Measurements from ENCODE around the gene LAIR1. TPM values are rescaled to one million over a fixed set of nuclear protein-coding genes. Genes with fewer than 3 reads are reported as not detected.
"Not testable (repeated sequence)": the region's sequence is repeated elsewhere in the genome, so short reads cannot be mapped to it uniquely, and the experiment has no call there.

Gene LAIR1
- total and polyA plus RNA-seq, 5 donors = 2.9 to 9.1 (median 7.9) TPM

GRCh38 chr19:54359149-54359820, 5.4 kb downstream of the LAIR1 start:
- H3K4me3 ChIP-seq (ENCODE audit: low read length); DNase-seq; H3K4me1 ChIP-seq (ENCODE audit: control insufficient read depth, insufficient read depth, low read length); intact Hi-C loops (cut with DNase I); H3K27me3 ChIP-seq (ENCODE audit: control insufficient read depth, insufficient read depth); H3K27ac ChIP-seq (ENCODE audit: low read length); H3K9me3 ChIP-seq (ENCODE audit: control insufficient read depth, low read length): not testable (repeated sequence)
- WGBS = 24% methylated on average over 15 of the region's 21 CpGs
- ATAC-seq = peak; percentile 37 to 62

GRCh38 chr19:54357381-54357780, 7.3 kb downstream of the LAIR1 start:
- no peak for ATAC-seq
- no peak for DNase-seq
- intact Hi-C loops (cut with DNase I) = no loop called here

GRCh38 chr19:54356444-54357056, 8.2 kb downstream of the LAIR1 start:
- 77% methylated on average over 12 of the region's 12 CpGs for WGBS
- intact Hi-C loops (cut with DNase I) = no loop called here
- Histone ChIP-seq H3K27ac (ENCODE audit: low read length) (no peak overlapping the region), H3K4me3 (ENCODE audit: low read length) (no peak overlapping the region), H3K27me3 (ENCODE audit: control insufficient read depth, insufficient read depth) (no peaks in the 10 kb centered on the region), H3K4me1 (ENCODE audit: control insufficient read depth, insufficient read depth, low read length) (no peaks in the 10 kb centered on the region), H3K9me3 (ENCODE audit: control insufficient read depth, low read length) (no peaks in the 10 kb centered on the region)
- no peak for DNase-seq
- ATAC-seq = no peak

More at GRCh38 chr19:54357381-54357780, 7.3 kb downstream of the LAIR1 start:
- H3K4me1 ChIP-seq (ENCODE audit: control insufficient read depth, insufficient read depth, low read length) = no peaks in the 10 kb centered on the region
- H3K4me3 ChIP-seq (ENCODE audit: low read length) = no peak overlapping the region
- no peak overlapping the region for H3K27ac ChIP-seq (ENCODE audit: low read length)
- WGBS = 76% methylated on average over 16 of the region's 16 CpGs
- H3K27me3 ChIP-seq (ENCODE audit: control insufficient read depth, insufficient read depth) = no peaks in the 10 kb centered on the region
- no peaks in the 10 kb centered on the region for H3K9me3 ChIP-seq (ENCODE audit: control insufficient read depth, low read length)

GRCh38 chr19:54355675-54356074, 9.1 kb downstream of the LAIR1 start:
- intact Hi-C loops (cut with DNase I) = no loop called here
- no peak overlapping the region for H3K4me3 ChIP-seq (ENCODE audit: low read length)
- H3K4me1 ChIP-seq (ENCODE audit: control insufficient read depth, insufficient read depth, low read length) = no peaks in the 10 kb centered on the region
- WGBS = 69% methylated on average over 14 of the region's 14 CpGs
- DNase-seq (no peak), ATAC-seq (no peak)
- H3K9me3 ChIP-seq (ENCODE audit: control insufficient read depth, low read length) = no peaks in the 10 kb centered on the region
- no peaks in the 10 kb centered on the region for H3K27me3 ChIP-seq (ENCODE audit: control insufficient read depth, insufficient read depth)
- H3K27ac ChIP-seq (ENCODE audit: low read length) = no peak overlapping the region

DNA sequence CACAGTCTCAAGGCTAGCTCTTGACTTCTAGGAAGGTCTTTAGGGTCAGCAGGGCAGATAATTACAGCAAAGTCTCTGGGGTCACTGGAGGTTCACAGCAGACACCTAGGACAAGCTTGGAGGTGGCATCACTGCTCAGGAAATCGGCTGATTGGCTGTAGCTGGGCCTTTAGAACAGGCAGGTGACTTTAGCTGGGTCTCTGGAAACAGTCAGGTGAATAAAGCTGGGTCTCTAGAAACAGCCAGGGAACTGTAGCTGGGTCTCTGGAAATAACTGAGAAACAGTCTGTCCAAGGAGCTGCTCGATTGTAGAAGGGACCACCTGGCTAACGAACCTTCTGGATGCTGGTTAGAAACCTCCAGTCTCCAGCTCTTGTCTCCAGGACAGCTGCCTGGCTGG, 10.0 kb downstream of the LAIR1 start:
- Histone ChIP-seq H3K27me3 (ENCODE audit: control insufficient read depth, insufficient read depth) (no peaks in the 10 kb centered on the region), H3K4me1 (ENCODE audit: control insufficient read depth, insufficient read depth, low read length) (no peaks in the 10 kb centered on the region), H3K9me3 (ENCODE audit: control insufficient read depth, low read length) (no peaks in the 10 kb centered on the region), H3K27ac (ENCODE audit: low read length) (no peak overlapping the region), H3K4me3 (ENCODE audit: low read length) (no peak overlapping the region)
- WGBS = 58% methylated on average over 3 of the region's 3 CpGs
- intact Hi-C loops (cut with DNase I) = no loop called here
- DNase-seq (no peak), ATAC-seq (no peak)

DNA sequence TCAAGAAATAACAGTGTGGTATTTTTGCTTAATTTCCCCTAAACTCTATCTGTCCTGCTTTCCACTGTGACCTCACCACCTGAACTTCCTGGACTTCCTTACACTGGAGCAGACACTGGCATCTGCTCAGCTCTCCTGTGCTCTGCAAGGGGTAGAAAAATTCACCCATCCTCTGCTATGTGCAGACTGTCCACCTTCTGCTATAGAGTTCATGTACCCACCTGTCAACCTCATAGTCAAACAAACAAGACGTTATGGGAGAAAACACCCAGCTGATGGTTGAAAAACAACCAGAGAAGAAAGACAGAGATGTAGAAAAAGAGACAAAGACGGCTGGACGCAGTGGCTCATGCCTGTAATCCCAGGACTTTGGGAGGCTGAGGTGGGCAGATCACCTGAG, 12.2 kb downstream of the LAIR1 start:
- no peak overlapping the region for H3K4me3 ChIP-seq (ENCODE audit: low read length)
- H3K4me1 ChIP-seq (ENCODE audit: control insufficient read depth, insufficient read depth, low read length) = no peaks in the 10 kb centered on the region
- DNase-seq = no peak
- H3K9me3 ChIP-seq (ENCODE audit: control insufficient read depth, low read length) = no peaks in the 10 kb centered on the region
- no peaks in the 10 kb centered on the region for H3K27me3 ChIP-seq (ENCODE audit: control insufficient read depth, insufficient read depth)
- 75% methylated on average over 3 of the region's 3 CpGs for WGBS
- no peak for ATAC-seq
- intact Hi-C loops (cut with DNase I) = no loop called here
- H3K27ac ChIP-seq (ENCODE audit: low read length) = no peak overlapping the region

DNA sequence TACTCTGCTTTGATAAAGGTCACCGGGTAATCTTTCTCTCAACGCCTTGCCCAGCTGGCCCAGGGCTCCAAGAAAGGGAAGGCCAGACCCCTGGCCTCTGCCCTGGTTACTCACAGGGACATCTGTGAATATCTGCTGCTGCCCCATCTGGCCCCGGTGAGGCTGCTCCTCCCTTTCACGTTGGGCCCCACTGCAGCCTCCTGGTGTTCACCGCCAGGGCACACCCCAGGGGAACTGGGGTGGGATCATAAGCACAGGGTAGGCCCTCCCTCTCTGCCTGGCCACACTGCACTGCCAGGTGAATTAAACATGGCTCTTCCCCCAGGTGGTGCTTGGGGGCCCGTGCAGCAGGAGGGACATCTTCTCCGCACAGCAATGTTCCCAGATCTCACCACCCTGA, 12.7 kb downstream of the LAIR1 start:
- ATAC-seq (peak in 1 of 2 donors; percentile 22), DNase-seq (no peak)
- intact Hi-C loops (cut with DNase I) = no loop called here
- H3K27me3 ChIP-seq (ENCODE audit: control insufficient read depth, insufficient read depth) = no peaks in the 10 kb centered on the region
- H3K27ac ChIP-seq (ENCODE audit: low read length) = no peak overlapping the region
- no peaks in the 10 kb centered on the region for H3K9me3 ChIP-seq (ENCODE audit: control insufficient read depth, low read length)
- H3K4me3 ChIP-seq (ENCODE audit: low read length) = no peak overlapping the region
- H3K4me1 ChIP-seq (ENCODE audit: control insufficient read depth, insufficient read depth, low read length) = no peaks in the 10 kb centered on the region
- 56% methylated on average over 7 of the region's 7 CpGs for WGBS

- no peaks in the 10 kb centered on the region for H3K27me3 ChIP-seq (ENCODE audit: control insufficient read depth, insufficient read depth)
- DNase-seq = no peak
- intact Hi-C loops (cut with DNase I) = no loop called here
- no peak overlapping the region for H3K27ac ChIP-seq (ENCODE audit: low read length)
- H3K4me3 ChIP-seq (ENCODE audit: low read length) = no peak overlapping the region
- 43% methylated on average over 2 of the region's 2 CpGs for WGBS
- H3K9me3 ChIP-seq (ENCODE audit: control insufficient read depth, low read length) = no peaks in the 10 kb centered on the region
- no peak for ATAC-seq
- no peaks in the 10 kb centered on the region for H3K4me1 ChIP-seq (ENCODE audit: control insufficient read depth, insufficient read depth, low read length)
Observed at GRCh38 chr19:54351474-54351873, 13.3 kb downstream of the LAIR1 start.

DNA sequence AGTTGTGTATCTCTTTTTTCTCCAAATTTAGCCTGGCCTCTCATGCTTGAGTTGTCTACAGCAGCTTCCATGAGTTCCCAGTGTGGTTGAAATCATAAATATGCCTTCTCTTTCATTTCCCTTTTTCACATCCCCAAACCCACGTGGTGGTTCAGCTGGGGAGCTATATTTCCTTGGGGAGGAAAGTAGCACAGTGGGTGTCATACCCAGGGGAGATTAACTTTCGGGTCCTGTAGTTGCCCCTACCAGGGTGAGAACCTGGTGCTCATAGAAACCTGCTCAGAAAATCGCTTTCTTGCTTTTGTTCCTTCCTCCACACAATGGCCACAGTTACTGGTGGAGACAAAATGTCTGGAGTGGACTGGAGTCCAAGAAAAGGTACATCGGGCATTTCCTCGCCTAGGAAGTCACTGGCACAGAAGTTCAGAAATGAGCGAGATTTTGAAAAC, 18.8 kb downstream of the LAIR1 start:
- ATAC-seq = no peak
- DNase-seq = no peak
- 71% methylated on average over 6 of the region's 6 CpGs for WGBS
- Histone ChIP-seq H3K27ac (ENCODE audit: low read length) (no peak overlapping the region), H3K27me3 (ENCODE audit: control insufficient read depth, insufficient read depth) (no peaks in the 10 kb centered on the region), H3K9me3 (ENCODE audit: control insufficient read depth, low read length) (no peaks in the 10 kb centered on the region), H3K4me3 (ENCODE audit: low read length) (no peak overlapping the region), H3K4me1 (ENCODE audit: control insufficient read depth, insufficient read depth, low read length) (no peaks in the 10 kb centered on the region)
- intact Hi-C loops (cut with DNase I) = no loop called here

DNA sequence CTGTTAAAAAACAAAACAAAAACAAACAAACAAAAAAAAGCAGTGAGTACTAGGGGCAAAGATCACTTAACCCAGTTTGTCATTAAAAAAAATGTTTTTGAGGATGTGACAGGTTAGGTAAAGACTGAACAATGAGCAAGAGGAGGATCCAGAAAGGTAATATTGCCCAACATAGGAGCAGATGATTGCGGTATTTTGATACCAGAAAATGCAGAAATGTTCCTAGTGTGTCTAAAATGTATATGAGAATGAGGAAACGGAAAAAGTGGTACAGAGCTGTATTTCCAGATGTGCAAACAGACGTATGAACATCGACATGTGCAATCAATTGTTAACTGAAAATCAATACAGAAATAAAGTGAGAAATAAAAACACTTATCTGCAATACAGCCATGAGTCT, 20.9 kb downstream of the LAIR1 start:
- 78% methylated on average over 4 of the region's 4 CpGs for WGBS
- ATAC-seq (no peak), DNase-seq (no peak)
- Histone ChIP-seq H3K9me3 (ENCODE audit: control insufficient read depth, low read length) (no peaks in the 10 kb centered on the region), H3K27ac (ENCODE audit: low read length) (no peak overlapping the region), H3K4me3 (ENCODE audit: low read length) (no peak overlapping the region), H3K4me1 (ENCODE audit: control insufficient read depth, insufficient read depth, low read length) (no peaks in the 10 kb centered on the region), H3K27me3 (ENCODE audit: control insufficient read depth, insufficient read depth) (no peaks in the 10 kb centered on the region)
- intact Hi-C loops (cut with DNase I) = no loop called here

GRCh38 chr19:54341295-54341694, 23.4 kb downstream of the LAIR1 start:
- WGBS = 69% methylated on average over 8 of the region's 8 CpGs
- ATAC-seq (no peak), DNase-seq (no peak)
- intact Hi-C loops (cut with DNase I) = no loop called here
- H3K9me3 ChIP-seq (ENCODE audit: control insufficient read depth, low read length) = no peaks in the 10 kb centered on the region
- H3K27me3 ChIP-seq (ENCODE audit: control insufficient read depth, insufficient read depth) = no peaks in the 10 kb centered on the region
- H3K27ac ChIP-seq (ENCODE audit: low read length) = no peak overlapping the region
- no peaks in the 10 kb centered on the region for H3K4me1 ChIP-seq (ENCODE audit: control insufficient read depth, insufficient read depth, low read length)
- H3K4me3 ChIP-seq (ENCODE audit: low read length) = no peak overlapping the region

Measured in right cardiac atrium (tissue), 5 donors.